GM18858 (cell line): Measurements from ENCODE around the gene HMG20A.

Source experiments
- ATAC-seq: cut with Tn5 transposase; IDR thresholded peaks from one replicate; pipeline ENCODE4 v1.9.1; 2021; ENCODE audit not compliant: unreplicated experiment

The HMG20A gene

DNA sequence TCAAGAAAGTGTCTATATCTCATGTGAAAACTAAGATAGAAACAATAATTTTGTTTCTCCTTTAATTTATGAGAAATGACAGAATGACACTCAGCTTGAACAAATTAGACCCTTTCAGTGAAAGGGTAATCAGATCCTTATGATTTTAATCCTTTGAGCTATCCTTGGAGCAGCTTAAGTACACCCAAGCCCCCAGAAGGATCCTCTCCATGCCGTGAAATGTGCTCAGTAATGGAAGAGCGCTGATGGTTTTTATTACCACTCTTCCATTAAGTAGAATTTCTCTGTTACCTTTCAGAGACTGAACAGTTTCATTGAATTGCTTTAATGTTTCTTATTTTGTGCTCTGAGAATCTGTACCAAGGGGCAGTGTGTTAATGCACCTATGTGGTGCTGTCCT, 54.3 kb downstream of the HMG20A start:
- no peak for ATAC-seq

DNA sequence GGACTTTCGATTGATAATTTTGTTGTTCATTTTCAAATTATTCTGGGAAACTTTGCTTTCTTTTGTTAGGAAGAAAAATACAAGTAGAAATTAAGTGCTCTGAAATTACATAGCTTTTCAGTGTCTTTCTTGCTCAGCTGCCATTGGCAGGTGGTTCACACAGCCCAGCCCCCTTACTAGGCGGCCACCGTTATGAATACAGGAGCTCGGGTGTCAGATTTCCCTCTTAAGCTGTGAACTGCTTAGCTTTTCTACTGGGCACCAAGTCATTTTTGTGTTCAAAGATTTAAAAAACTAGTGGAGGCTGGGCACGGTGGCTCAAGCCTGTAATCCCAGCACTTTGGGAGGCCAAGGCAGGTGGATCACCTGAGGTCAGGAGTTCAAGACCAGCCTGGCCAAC, 55.2 kb downstream of the HMG20A start:
- no peak for ATAC-seq

DNA sequence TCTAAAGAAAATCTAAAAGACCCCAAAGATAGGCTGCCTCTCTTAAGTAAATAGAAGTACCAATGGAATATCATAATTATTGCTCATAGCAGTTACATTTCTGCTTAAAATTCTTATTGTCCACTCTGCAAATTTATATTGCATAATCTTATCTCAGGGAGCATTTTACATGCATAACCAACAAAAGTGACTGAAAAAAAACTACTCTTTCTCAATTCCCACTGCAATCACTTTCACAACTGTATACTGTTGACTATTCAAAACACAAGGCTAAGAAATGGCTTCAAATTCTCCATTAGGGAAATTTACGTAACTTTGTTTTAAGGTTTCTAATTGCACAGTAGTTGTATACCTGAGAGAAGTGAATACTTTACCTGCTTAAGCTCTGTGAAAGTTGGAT, 56.3 kb downstream of the HMG20A start:
- no peak for ATAC-seq

DNA sequence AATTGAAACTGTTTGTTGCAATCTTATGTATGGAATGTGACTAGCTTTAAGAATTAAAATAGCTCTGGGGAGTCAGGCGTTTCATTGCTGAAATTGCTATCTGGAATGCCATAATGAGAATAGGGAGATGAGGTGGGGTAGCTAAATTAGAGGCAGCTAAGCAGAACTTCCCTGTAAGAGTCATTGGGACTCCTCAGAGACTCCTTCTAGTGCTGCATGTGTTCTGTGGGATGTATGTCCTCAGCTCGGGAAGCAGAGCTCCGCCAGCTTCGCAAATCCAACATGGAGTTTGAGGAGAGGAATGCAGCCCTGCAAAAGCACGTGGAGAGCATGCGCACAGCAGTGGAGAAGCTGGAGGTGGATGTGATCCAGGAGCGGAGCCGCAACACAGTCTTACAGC, 57.4 kb downstream of the HMG20A start:
- ATAC-seq, result no peak

DNA sequence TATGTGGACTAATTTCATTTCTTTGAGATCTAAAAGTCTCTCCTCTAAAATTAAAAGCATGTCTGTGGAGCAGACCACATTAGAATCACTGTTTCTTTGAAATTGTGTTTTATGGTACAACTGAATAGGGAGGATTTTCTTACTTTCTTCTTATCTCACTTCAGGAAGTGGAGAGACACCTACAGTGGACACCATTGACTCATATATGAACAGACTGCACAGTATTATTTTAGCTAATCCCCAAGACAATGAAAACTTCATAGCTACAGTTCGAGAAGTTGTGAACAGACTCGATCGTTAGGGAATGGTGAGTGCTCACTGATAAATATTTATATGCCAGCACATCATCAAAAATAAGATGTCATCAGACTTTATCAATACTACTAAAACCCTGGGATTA, 58.3 kb downstream of the HMG20A start:
- no peak for ATAC-seq

DNA sequence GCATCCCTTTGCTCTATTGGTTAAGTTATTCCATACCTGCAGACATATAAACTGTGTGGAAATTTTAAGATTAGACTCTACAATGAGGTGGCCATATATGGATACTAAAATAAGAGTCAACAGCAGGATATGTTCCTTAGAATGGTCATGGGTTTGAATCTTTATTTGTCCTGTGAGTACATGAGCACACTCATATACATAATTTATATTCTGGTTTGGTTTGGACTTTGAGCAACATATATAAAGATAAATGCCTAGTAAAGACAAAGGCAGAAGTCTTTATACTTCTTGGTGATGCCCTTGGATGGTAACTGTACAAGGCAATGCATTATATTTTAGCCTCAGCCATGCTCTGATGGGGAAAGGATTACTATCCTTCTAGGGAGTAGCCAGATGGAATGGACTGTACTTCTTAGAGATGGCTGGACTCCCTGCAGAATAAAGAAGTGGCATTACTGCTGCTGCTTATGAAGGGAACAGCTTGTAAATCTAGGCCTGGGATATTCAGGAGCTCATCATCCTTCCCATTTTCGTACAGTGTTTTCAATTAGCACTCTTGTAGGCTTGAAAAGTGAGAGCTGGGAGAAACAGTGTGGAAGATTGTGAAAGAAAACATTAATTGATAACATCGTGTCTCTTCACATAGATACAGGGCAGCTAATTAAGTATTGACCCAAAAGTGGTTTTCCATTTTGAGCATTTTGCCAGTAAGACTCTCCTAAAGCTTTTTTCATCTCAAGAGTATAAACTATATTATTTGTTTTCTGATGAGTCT, 60.4 kb downstream of the HMG20A start:
- ATAC-seq, result no peak

DNA sequence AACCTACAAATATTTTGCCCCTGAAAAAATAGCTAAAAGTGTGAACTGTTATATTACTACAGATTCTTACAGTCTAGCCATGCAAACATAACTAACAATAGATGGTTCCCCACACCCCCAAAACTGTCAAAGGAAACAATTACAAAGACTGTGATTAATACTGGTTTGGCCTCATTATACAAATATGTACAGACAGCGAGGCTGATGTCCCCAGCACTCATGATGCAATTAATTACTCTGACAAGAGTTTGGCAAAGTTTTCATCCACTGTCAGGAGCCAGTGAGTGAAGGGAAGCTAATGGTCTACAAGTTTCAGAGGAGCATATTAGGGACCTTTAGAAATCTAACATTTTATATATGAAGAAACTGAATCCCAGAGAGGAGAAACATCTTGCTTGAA, 61.0 kb downstream of the HMG20A start:
- ATAC-seq, result no peak

DNA sequence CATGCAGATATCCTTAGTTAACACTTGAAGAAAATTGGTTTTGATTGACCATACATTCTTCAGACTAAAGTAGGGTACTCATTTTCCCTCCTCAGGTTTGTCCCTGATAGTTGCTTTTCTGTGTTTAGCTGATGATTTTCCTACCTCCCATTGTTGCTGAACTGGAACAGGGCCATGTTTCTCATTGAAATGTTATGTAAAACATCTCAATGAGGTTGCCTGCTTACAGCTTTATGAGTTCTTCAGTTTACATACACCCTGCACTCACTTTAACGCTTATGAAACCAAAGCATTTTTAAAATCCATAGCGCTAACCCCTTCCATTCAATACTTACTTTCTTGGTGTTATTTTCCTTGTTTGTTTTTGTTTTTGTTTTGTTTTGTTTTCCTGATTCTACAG, 61.9 kb downstream of the HMG20A start:
- ATAC-seq, result no peak

DNA sequence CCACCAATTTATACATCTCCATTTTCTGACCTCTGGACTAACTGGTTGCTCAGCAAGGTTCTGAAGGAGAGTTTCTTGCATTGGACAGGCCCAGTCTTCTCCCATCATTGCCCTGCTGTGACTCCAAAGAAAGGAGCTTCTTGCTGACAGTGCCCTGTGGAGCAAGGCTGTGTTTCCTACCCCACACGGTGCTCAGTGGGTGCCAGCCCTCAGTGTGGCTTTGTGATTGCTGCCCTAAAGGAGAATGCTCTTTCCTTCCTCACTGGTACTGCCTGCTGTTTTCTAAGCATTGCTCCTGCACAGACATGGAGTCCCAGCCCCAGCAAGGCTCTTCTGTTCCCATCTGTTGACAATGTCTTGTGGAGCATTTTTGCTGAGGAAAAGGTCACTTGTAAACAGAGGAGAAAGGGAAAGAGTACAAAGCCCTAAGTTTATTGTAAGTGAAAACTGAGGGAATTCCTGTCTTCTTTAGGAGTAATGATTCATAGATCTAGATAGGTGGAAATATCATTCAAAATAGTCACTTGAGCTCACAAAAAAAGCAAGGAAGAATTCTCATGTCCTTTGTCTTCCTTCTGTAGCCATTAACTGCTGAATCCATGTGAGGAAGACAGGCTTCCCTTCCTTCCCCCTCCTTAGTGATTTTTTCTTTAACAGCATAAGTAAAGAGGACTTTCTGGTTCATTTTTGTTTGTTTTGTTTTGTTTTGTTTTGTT, 62.9 kb downstream of the HMG20A start:
- ATAC-seq, result no peak

DNA sequence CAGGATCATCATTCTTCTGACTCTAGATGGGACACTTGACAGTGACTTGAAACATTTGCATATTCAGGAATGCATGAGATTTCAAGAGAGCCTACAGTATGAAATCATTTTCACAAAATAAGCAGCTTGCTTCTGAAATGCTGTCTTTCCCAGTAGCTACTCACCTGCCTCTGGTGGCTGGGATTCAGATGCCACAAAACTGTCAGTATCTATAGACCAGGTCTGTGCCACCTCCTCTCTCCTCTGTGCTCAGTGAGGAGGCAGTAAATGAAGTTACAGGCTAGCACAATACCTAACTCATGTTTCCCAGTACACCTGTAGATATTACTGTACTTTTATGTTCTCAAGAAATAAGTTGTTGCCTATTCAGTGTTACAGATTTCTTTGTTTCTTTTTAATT, 64.3 kb downstream of the HMG20A start:
- ATAC-seq, result no peak

DNA sequence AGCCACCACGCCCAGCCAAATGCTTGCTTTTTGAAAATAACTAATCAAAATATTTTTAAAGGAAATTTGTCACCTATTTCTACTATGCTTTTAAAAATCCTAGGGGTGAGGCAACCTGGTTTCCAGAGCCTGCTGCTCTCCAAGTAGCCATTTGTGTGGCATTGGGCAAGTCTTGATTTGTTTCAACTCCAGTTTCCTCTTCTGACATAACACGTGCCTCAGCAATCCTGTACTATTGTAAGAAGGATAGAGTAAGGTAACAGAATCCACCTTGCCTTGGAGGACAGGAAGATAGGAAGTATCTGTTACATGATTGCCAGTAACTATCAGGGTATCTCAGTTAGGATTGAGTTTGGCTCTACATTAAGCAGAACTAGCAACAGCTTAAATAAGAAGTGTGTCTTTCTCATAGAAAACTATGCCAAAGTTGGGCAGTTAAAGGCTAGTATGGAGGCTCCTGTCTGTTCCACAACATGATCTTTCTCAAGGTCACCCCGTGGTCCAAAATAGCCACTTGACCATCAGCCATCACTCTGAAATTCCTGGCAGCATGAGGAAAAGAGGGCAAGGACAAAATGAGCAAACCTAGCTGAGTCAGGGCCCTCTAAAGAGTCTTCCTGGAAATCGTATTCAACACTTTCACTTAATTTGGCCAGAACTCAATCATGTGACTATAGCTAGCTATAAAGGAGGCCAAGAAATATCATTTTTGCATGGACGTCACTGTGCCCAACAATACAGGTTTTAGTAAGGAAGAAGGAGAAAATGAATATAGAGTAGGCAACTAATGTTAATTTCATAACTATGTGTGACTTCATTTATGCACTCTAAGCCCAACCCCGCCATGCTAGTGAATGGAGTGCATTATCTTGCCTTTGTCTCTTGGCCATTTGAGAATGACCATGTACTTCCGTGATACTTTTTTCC, 66.1 kb downstream of the HMG20A start:
- ATAC-seq, result no peak

DNA sequence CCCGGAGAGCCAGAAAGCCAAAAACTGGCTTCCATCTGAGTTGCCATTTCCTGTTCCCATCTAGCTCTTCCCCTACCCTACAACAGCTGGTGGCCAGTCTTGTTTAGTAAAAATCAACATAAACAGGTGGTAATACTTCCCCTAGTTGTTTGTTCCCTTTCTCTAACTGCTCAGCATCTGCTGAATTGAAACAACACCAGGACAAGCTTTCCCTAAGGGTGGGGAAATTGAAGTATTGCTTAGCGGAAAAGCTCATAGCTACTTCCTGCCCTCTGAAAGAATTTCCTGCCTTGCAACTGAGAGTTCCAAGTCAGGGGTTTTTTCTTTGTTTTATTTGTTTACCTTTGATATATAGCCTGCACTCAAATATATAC, 66.8 kb downstream of the HMG20A start:
- ATAC-seq, result no peak

DNA sequence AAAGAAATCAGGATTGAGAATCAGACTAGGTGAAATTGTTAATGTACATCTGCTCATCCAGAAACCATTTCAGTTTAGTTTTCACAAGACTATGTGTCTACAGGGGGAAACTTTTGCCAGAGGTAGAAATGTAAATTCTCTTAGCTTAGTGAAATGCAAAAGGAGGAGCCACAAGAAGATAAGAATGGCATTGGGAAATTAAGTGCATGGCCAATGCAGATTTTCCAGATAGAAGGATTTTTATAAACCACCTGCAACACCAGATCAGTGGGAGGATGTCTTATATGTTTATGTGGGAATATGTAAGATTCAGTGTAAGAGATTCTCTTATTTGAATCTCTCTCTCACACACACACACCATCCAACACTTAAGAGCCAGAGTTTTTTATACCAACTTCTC, 67.2 kb downstream of the HMG20A start:
- ATAC-seq, result no peak

DNA sequence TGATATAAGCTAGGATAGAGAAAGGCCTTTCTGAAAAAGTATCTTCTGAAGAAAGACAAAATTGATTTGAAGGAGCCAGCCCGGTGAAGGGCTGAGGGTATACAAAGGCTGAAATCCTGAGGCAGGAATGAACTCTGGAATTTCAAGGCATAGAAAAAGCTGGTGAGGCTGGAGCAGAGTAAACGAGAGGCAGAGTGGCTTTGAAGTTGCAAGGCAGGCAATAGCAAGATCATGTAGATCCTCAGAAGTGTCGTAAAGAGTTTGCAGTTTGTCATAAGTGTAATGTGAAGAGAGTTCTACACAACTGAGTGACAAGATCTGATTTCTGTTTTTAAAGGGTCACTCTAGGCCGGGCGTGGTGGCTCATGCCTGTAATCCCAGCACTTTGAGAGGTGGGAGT, 69.0 kb downstream of the HMG20A start:
- no peak for ATAC-seq

DNA sequence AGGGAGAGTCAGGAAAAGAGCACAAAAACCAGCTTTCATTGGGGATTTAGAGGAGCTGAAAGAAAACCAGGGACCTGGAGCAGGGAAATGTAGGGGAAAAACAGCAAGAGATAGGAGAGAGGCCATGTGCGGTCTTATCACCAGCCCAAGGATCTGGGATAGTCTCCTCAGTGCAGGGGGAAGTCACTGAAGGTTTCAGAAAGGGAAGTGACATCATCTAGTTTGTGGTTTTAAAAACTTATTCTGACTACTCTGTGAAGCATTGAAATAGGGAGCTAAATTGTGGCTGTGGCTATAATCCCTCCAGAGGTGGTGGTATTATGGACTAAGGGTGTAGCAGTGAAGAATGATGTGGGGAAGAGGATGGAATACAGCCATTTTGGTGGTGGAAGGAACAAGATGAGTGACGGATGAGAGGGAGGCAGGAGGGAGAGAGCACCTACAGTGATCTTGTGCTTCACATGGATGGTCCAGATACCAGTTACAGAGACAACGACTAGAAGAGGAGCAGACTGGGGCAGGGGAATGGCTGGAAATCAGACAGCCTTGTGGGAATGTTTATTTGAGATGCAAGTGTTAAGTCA, 72.7 kb downstream of the HMG20A start:
- ATAC-seq, result no peak

DNA sequence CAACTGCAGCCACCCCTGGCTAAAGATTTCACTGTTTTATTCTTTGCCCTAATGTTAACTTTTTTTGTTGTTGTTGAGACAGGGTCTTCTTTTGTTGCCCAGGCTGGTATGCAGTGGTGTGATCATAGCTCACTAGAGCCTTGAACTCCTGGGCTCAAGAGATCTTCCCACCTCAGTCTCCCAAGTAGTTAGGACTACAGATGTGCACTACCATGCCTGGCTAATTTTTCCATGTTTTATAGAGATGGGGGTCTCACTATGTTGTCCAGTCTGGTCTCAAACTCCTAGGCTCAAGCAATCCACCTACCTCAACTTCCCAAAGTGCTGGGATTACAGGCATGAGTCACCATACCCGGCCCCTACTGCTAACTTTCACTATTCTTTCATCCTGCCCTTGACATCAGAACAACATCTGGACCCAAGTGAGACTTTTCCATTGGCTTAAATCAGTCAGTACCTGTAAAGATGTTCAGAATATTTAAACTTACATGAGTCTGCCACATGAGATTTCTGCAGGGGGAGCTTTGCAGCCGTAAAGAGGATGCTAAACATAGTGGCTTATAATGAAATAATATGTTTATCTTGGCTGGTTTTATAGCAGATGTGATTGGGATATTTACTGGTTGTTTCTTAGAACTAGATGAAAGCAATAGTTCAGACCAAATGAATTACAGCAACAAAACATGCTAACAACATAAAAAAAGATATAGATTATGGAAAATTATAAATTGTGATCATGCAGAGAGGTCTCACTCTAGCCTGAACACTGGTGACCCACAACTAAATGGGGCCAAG, 73.6 kb downstream of the HMG20A start:
- no peak for ATAC-seq

DNA sequence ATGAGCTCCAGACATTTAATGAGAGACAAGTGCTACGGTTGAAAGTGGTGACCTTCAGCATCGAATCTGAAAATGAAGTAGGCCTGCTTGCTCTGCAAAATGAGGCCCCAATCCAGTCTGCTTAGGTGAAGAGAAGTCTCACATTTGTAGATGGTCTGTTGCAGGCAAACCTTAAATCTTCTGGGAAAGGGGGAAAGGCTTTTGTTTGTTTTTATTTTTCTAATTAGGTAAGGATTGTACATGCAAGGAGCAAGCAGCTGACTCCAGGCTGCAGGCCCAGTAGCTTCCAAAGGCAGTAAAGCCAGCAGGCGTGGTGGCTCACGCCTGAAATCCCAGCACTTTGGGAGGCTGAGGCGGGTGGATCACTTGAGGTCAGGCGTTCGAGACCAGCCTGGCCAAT, 74.3 kb downstream of the HMG20A start:
- ATAC-seq, result no peak

DNA sequence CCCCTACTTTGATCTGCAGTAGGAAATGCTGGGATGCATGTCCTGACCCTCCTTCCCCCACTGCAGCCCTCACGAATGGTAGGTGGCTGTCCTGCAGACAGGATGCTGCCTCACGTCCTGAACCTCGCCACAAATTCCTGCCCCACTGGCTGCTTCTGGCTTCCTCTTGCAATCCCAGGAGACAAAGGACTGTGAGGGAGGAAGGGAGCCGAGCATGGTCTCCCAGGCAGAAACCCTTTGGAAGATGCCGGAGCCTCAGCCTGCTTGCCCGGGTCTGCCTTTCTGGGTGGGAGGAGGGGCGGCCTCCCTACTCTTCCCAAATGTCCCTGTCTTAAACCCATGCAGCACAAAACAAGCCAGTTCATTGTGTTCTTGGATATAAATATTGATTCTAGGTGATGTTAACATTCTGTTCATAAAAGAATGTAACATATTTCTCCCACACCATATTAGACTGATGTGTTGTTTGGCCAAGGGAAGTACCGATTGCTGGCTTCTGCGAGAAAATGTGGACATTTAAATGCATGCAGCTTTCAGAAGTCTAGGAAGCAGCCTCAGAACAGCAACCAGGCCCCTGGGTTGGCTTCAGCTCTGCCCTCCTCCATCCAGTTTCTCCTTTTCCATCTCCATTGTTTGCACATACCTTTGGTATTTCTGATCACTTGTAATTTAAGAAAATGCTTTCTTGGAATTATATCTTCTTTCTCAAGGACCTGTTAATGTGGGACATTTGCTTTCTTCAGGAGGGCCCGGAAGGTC, 75.3 kb downstream of the HMG20A start:
- no peak for ATAC-seq

DNA sequence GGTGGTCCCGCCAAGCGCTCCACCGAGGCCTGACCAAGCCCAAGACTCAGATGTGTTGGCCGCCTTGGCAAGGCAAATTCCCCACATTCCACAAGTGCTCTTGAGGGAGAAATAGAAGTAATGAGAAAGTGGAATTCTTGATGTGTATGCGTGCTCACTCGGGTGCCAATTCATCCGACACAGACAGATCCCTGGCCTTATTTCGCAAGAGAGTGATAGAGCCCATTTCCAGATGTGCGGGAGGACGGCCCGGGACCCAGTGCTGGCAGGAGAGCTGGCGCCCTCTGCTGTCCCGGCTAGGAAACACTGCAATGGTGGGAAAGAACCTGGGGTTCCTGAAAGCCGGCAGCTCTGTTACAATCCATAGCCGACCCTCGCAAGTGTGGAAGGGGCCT, 76.0 kb downstream of the HMG20A start:
- ATAC-seq, result no peak
